HepG2 (cell line): ENCODE measurements around the gene POC1B. TPM values are rescaled to one million over a fixed set of nuclear protein-coding genes. Genes with fewer than 3 reads are reported as not detected.

Source experiments
- ATAC-seq: fragments of 200-7000 bp; cut with Tn5 transposase; 3 replicates; pipeline ENCODE4 v1.9.1; 2020; ENCODE audit warnings: mild to moderate bottlenecking, moderate library complexity
- BruUV-seq: library from RNA; stranded (reverse); fragments of 400-500 nt; replicated peaks from 2 replicates; lab custom pipeline; 2021; lab: Mats Ljungman, UMichigan
- CTCF ChIA-PET: fragments of 300-600 bp; formaldehyde crosslinking; extraction: SDS; loops from one replicate; lab custom pipeline; 2021; ENCODE audit warnings: low total read pairs, inconsistent platforms, low intra/inter-chr PET ratio; lab: Yijun Ruan, JAX
- POLR2A ChIA-PET: fragments of 350-600 bp; sonication (Branson Sonifier 250); formaldehyde crosslinking; loops from one replicate; lab custom pipeline; 2020; ENCODE audit warnings: antibody characterized with exemption, inconsistent platforms; lab: Yijun Ruan, JAX
- DNase-seq: peaks from one replicate; pipeline ENCODE4 v3.0.0-alpha.2; 2015; ENCODE audit warnings: low spot score
- FAIRE-seq: peaks from 3 replicates; lab custom pipeline; 2011; peaks lifted over from hg19 to GRCh38; lab: Jason Lieb, UNC
- H2AFZ ChIP-seq: one replicate; pipeline ENCODE4 v1.6.1; 2011; ENCODE audit warnings: low read length, inconsistent platforms
- H3K27ac ChIP-seq: fragments of 300-600 bp; 3 replicates; pipeline ENCODE4 v1.8.0; 2011; ENCODE audit warnings: mixed run types, mild to moderate bottlenecking, mixed read lengths, low read length, inconsistent platforms; ENCODE audit not compliant: insufficient read depth; ENCODE audit errors: extremely low read length
- H3K27me3 ChIP-seq, 2 experiments: fragments of 200-600 bp in 1 of 2; 2 replicates in 1 of 2; 3 replicates in 1 of 2; pipeline versions ENCODE4 v1.6.0 to v1.8.0; 2011; ENCODE audit warnings: low read length in 2 of 2, mild to moderate bottlenecking in 2 of 2, moderate library complexity in 2 of 2, inconsistent platforms in 1 of 2; ENCODE audit not compliant: insufficient read depth in 2 of 2, control insufficient read depth in 1 of 2
- H3K36me3 ChIP-seq, 2 experiments: fragments of 200-600 bp in 1 of 2; replicated peaks in 1 of 2; 2 replicates in 1 of 2; 3 replicates in 1 of 2; pipeline versions ENCODE4 v1.5.1 to v1.8.0; 2011; ENCODE audit warnings: low read length in 2 of 2, inconsistent platforms in 1 of 2; ENCODE audit not compliant: insufficient read depth in 2 of 2, control insufficient read depth in 1 of 2
- H3K4me1 ChIP-seq: 2 replicates; pipeline ENCODE4 v1.5.1; 2012; ENCODE audit warnings: low read length, inconsistent platforms; ENCODE audit not compliant: insufficient read depth
- H3K4me2 ChIP-seq: 2 replicates; pipeline ENCODE4 v1.6.0; 2011; ENCODE audit warnings: low read depth, low read length, inconsistent platforms
- H3K4me3 ChIP-seq, 3 experiments: fragments of 200-600 bp in 1 of 3; sonication (generic), shearing (Covaris generic) in 1 of 3; replicated peaks in 1 of 3; 2 replicates each; pipeline ENCODE4 v1.5.1; 2011 to 2016; ENCODE audit warnings: low read length in 3 of 3, inconsistent platforms in 2 of 3, low read depth in 2 of 3, mild to moderate bottlenecking in 2 of 3, control low read depth in 1 of 3, mixed read lengths in 1 of 3; ENCODE audit not compliant: insufficient read depth in 1 of 3
- H3K79me2 ChIP-seq: one replicate; pipeline ENCODE4 v1.6.1; 2011; ENCODE audit warnings: low read length, inconsistent platforms; ENCODE audit not compliant: insufficient read depth
- H3K9ac ChIP-seq: 2 replicates; pipeline ENCODE4 v1.6.0; 2011; ENCODE audit warnings: mild to moderate bottlenecking, low read depth, low read length, inconsistent platforms; ENCODE audit not compliant: insufficient read depth
- H3K9me3 ChIP-seq: 2 replicates; pipeline ENCODE4 v1.5.1; 2012; ENCODE audit warnings: mild to moderate bottlenecking, low read length
- H4K20me1 ChIP-seq: 2 replicates; pipeline ENCODE4 v1.6.0; 2011; ENCODE audit warnings: inconsistent platforms, mild to moderate bottlenecking, low read length, moderate library complexity; ENCODE audit not compliant: insufficient read depth
- FOSL2 ChIP-seq: sonication (generic); formaldehyde crosslinking; IDR thresholded peaks from 2 replicates; pipeline ENCODE4 v1.4.0; 2020; ENCODE audit warnings: missing genetic modification reagents
- GTF2F1 ChIP-seq: fragments of 150-350 bp; IDR thresholded peaks from 2 replicates; pipeline ENCODE4 v1.6.1; 2014; ENCODE audit warnings: low read length
- KDM5A ChIP-seq: fragments of 200-600 bp; sonication (generic); IDR thresholded peaks from 2 replicates; pipeline ENCODE4 v1.7.0; 2018; ENCODE audit warnings: antibody characterized with exemption, mild to moderate bottlenecking, low read length, borderline replicate concordance
- NR2F2 ChIP-seq: IDR thresholded peaks from 2 replicates; pipeline ENCODE4 v1.6.1; 2012; ENCODE audit warnings: low read depth, inconsistent platforms, borderline replicate concordance
- NR2F6 ChIP-seq, 2 experiments: IDR thresholded peaks; 2 replicates each; pipeline ENCODE4 v1.6.1; 2016; ENCODE audit warnings: antibody characterized with exemption in 1 of 2, mild to moderate bottlenecking in 1 of 2
- PHF20 ChIP-seq: sonication (generic); formaldehyde crosslinking; IDR thresholded peaks from 2 replicates; pipeline ENCODE4 v1.5.0; 2020; ENCODE audit warnings: mild to moderate bottlenecking, missing genetic modification reagents
- RCOR2 ChIP-seq: IDR thresholded peaks from 2 replicates; pipeline ENCODE4 v1.6.1; 2016; ENCODE audit warnings: missing biosample characterization, missing genetic modification reagents
- THYN1 ChIP-seq: sonication (generic); formaldehyde crosslinking; IDR thresholded peaks from 2 replicates; pipeline ENCODE4 v1.8.1; 2023; ENCODE audit warnings: low read depth, mild to moderate bottlenecking, moderate library complexity, missing genetic modification reagents, borderline replicate concordance
- TRIM24 ChIP-seq: sonication (generic); formaldehyde crosslinking; IDR thresholded peaks from 2 replicates; pipeline ENCODE4 v1.8.0; 2022; ENCODE audit warnings: mild to moderate bottlenecking, missing genetic modification reagents
- ZNF326 ChIP-seq: sonication (generic); formaldehyde crosslinking; IDR thresholded peaks from 2 replicates; pipeline ENCODE4 v1.4.0; 2020; ENCODE audit warnings: missing genetic modification reagents, borderline replicate concordance
- ZNF547 ChIP-seq: sonication (generic); formaldehyde crosslinking; IDR thresholded peaks from 2 replicates; pipeline ENCODE4 v1.5.1; 2020; ENCODE audit warnings: mild to moderate bottlenecking, missing genetic modification reagents
- ZNF782 ChIP-seq: sonication (generic); formaldehyde crosslinking; IDR thresholded peaks from 2 replicates; pipeline ENCODE4 v1.4.0; 2020; ENCODE audit warnings: missing genetic modification reagents, mild to moderate bottlenecking, borderline replicate concordance
- ZSCAN25 ChIP-seq: sonication (generic); formaldehyde crosslinking; IDR thresholded peaks from 2 replicates; pipeline ENCODE4 v1.8.0; 2022; ENCODE audit warnings: mild to moderate bottlenecking, missing genetic modification reagents
- in situ Hi-C: cut with HindIII; loops from 2 replicates; pipeline ENCODE4 v1.10.0; 2017; ENCODE audit warnings: low pct_unique_long_range_greater_than_20kb; ENCODE audit not compliant: extremely low pct_ligation_motif_present
- intact Hi-C: fragments of 100-400 bp; cut with micrococcal nuclease; formaldehyde crosslinking; loops from one replicate; pipeline ENCODE4 v1.10.0; 2022; ENCODE audit not compliant: unreplicated experiment
- polyA plus RNA-seq, 8 experiments: library from polyadenylated mRNA; depleted of rRNA in 3 of 8; stranded (reverse) in 7 of 8; unstranded in 1 of 8; fragments of >200 nt; fragmentation: Illumina TruSeq in 4 of 8; extraction: Trizol in 4 of 8; gene quantifications; 2 replicates each; pipeline versions ENCODE4 v1.2.1 to v1.2.3, GENCODE V29; 2011 to 2016; ENCODE audit warnings: low read depth in 4 of 8, missing spikeins in 1 of 8, mixed read lengths in 1 of 8; ENCODE audit not compliant: insufficient read depth in 1 of 8
- total RNA-seq, 5 experiments: library from RNA; depleted of rRNA; stranded (reverse); fragments of >200 nt; fragmentation: Illumina TruSeq; extraction: Trizol; gene quantifications; 2 replicates each; pipeline ENCODE4 v1.2.3, GENCODE V29; 2016; ENCODE audit warnings: low read depth in 1 of 5
- TF ChIP-seq, protein P1 (sequence below): sonication (generic); formaldehyde crosslinking; IDR thresholded peaks from 2 replicates; pipeline ENCODE4 v1.5.1; 2020; ENCODE audit warnings: missing genetic modification reagents, mild to moderate bottlenecking, borderline replicate concordance

Gene POC1B
- total and polyA plus RNA-seq, 2 of the 13 experiments (the other 11 are each of a cell fraction or from before 2014, with no cell fraction given): 9.3 to 11.0 TPM

DNA sequence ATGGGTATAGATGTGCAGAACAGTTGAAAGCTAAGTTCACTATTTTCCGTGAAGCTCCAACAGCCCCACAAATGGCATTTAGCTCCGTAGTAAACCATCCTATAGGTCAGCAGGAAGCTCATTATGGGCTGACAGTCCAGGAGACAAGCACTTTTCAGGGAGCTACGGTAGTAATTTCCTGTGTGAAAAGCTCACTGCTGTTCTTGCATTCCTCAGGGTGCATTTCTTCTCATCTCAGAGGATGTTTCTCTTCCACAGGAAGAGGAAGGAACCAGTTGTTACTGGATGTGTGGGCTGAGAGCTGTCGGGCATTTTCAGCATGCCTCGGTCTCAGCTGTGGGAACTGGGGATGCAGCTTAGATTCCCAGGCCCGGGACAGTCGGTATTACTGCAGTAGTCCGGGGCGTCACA lies 74.0 kb downstream of the POC1B start (continued):
- no peak for TF ChIP-seq NR2F2
- no peak for TF ChIP-seq ZNF326 (CRISPR knock-in tag)
- no peak for TF ChIP-seq ZNF782
- TF ChIP-seq, protein P1, sequence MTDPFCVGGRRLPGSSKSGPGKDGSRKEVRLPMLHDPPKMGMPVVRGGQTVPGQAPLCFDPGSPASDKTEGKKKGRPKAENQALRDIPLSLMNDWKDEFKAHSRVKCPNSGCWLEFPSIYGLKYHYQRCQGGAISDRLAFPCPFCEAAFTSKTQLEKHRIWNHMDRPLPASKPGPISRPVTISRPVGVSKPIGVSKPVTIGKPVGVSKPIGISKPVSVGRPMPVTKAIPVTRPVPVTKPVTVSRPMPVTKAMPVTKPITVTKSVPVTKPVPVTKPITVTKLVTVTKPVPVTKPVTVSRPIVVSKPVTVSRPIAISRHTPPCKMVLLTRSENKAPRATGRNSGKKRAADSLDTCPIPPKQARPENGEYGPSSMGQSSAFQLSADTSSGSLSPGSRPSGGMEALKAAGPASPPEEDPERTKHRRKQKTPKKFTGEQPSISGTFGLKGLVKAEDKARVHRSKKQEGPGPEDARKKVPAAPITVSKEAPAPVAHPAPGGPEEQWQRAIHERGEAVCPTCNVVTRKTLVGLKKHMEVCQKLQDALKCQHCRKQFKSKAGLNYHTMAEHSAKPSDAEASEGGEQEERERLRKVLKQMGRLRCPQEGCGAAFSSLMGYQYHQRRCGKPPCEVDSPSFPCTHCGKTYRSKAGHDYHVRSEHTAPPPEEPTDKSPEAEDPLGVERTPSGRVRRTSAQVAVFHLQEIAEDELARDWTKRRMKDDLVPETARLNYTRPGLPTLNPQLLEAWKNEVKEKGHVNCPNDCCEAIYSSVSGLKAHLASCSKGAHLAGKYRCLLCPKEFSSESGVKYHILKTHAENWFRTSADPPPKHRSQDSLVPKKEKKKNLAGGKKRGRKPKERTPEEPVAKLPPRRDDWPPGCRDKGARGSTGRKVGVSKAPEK (CRISPR knock-in tag): no peak
- no peak for TF ChIP-seq RCOR2 (CRISPR knock-in tag)
- no peak for TF ChIP-seq ZNF547 (CRISPR knock-in tag)
- no peak for TF ChIP-seq THYN1 (CRISPR knock-in tag)
- TF ChIP-seq FOSL2 (CRISPR knock-in tag): no peak
- no peak for TF ChIP-seq PHF20 (CRISPR knock-in tag)
- TF ChIP-seq ZSCAN25 (CRISPR knock-in tag): no peak
- TF ChIP-seq TRIM24 (CRISPR knock-in tag): no peak

DNA sequence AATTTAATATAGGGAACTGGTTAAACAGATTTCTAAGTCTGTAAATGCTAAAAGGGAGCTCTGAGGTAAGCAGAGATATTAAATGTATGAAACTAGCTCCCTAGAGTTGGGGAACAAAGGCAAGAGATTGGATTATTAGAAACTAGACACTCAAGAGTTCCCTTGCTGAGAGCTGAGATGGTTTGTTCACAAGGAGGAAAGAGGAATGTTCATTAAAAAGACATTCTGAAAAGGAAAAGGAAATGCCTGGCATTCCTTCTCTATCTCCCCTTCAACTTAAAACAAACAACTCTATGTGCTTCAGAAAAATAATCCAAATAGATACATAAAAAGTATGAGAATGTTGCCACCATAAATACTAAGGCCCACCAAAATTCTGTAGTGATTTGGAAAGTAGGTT lies 74.9 kb downstream of the POC1B start:
- BruUV-seq: no TSS peak
- FAIRE-seq: no peak
- ChIA-PET POLR2A (interaction anchor here (1.3 kb wide), 1 partner anchor 97 kb away, joined by 4 read pairs; no protein-coding TSS in a partner anchor), CTCF (no interaction called here)
- H2AFZ ChIP-seq: no peak overlapping the region
- no peak overlapping the region for H3K27ac ChIP-seq
- H4K20me1 ChIP-seq: no peaks in the 10 kb centered on the region
- H3K9me3 ChIP-seq: no peaks in the 10 kb centered on the region
- intact Hi-C loops: no loop called here
- no peaks in the 10 kb centered on the region for H3K27me3 ChIP-seq
- in situ Hi-C loops: no loop called here
- H3K79me2 ChIP-seq: no peaks in the 10 kb centered on the region
- DNase-seq: peak; percentile 6
- no peak for ATAC-seq
- no peak overlapping the region for H3K4me3 ChIP-seq
- TF ChIP-seq GTF2F1 (no peak), KDM5A (no peak), NR2F6 (IDR thresholded peaks at IDR 0.05) (no peak), NR2F6 (CRISPR knock-in tag; IDR thresholded peaks at IDR 0.05) (no peak)
- H3K36me3 ChIP-seq: no peaks in the 10 kb centered on the region
- H3K4me1 ChIP-seq: peaks cover 23% of the 10 kb centered on the region
- no peak overlapping the region for H3K9ac ChIP-seq
- H3K4me2 ChIP-seq: no peak overlapping the region
